ENCODE data around the gene PXDN. TPM values are rescaled to one million over a fixed set of nuclear protein-coding genes. Genes with fewer than 3 reads are reported as not detected.

The PXDN gene
- total and polyA plus RNA-seq, 2 donors (not counting 1 experiment from before 2014, with no cell fraction given) = 0.21 to 1.4 TPM

DNA sequence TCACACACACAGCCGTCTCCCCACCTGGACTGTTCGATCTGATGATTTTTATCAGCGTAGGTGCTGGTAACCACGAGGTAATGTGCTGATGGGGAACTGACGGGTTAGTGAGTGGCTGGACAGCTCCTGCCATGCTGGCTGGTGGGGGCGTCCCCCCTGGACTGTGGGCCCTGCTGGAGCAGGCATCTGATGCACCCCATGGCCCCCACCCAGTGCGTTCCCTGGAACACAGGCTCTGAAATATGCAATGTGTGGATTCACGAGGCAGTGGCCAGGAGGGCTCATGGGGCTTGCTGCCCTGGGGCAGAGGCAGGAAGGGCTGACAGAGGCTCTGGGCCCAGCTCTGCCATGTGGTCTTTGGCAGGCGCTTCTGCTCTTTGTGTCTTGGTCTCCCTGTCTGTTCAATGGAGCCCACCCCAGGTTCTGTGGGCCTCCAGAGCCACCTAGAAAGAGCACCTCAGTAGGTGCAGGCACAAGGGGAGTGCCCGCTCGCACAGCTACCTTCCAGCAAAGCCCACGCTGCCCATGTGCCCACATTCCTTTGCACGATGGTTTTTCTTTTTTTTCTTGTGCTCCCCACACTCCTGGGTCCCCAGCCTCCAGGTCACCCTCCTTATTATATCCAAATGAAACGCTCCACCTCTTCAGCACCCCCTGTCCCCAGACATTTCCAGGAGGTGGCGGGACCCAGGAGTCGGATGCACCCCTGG lies 10.3 kb upstream of the PXDN start:
- 95% methylated on average over 13 of the region's 16 CpGs for WGBS (ENCODE audit: insufficient coverage)
- Histone ChIP-seq H3K27me3 (replicated peaks in 1 of 4; ENCODE audit: control extremely low read depth in 1 of 4, control insufficient read depth in 3 of 4, insufficient read depth in 4 of 4, low read length in 3 of 4) (peaks cover 0 to 12% (median 2%) of the 10 kb centered on the region in 4 experiments), H3K4me1 (ENCODE audit: control insufficient read depth in 2 of 2, insufficient read depth in 2 of 2, low read length in 2 of 2) (no peaks in the 10 kb centered on the region), H4K20me1 (ENCODE audit: control insufficient read depth, insufficient read depth, low read length, poor library complexity, severe bottlenecking) (no peaks in the 10 kb centered on the region), H3K9ac (ENCODE audit: low read length) (no peak overlapping the region), H2AFZ (ENCODE audit: insufficient read depth, low read depth, low read length, poor library complexity, severe bottlenecking) (no peak overlapping the region), H3K4me2 (replicated peaks; ENCODE audit: low read depth, low read length, poor library complexity, severe bottlenecking) (no peak overlapping the region), H3K9me3 (ENCODE audit: control extremely low read depth in 1 of 3, control insufficient read depth in 2 of 3, insufficient read depth in 1 of 3, low read length in 2 of 3) (peaks cover 0 to 41% (median 4%) of the 10 kb centered on the region in 3 donors), H3K79me2 (ENCODE audit: control insufficient read depth, insufficient read depth, low read length) (no peaks in the 10 kb centered on the region), H3K27ac (ENCODE audit: low read length in 2 of 2) (no peak overlapping the region), H3K36me3 (replicated peaks in 1 of 2; ENCODE audit: control extremely low read depth in 1 of 2, control insufficient read depth in 1 of 2, extremely low read depth in 1 of 2, insufficient read depth in 2 of 2, low read length in 1 of 2) (no peaks in the 10 kb centered on the region), H3K4me3 (ENCODE audit: control extremely low read depth in 1 of 5, extremely low read depth in 1 of 5, insufficient read depth in 1 of 5, low read depth in 2 of 5, low read length in 4 of 5) (no peak overlapping the region)
- Mint-ChIP-seq H3K27me3 (peaks cover 11% of the 10 kb centered on the region), H3K4me1 (peaks cover 4% of the 10 kb centered on the region), H3K4me3 (no peak overlapping the region), H3K27ac (no peak overlapping the region), H3K9me3 (ENCODE audit: insufficient read depth) (no peaks in the 10 kb centered on the region)
- POLR2A ChIA-PET = no interaction called here
- CTCF ChIA-PET = no interaction called here
- TF ChIP-seq, protein P1, sequence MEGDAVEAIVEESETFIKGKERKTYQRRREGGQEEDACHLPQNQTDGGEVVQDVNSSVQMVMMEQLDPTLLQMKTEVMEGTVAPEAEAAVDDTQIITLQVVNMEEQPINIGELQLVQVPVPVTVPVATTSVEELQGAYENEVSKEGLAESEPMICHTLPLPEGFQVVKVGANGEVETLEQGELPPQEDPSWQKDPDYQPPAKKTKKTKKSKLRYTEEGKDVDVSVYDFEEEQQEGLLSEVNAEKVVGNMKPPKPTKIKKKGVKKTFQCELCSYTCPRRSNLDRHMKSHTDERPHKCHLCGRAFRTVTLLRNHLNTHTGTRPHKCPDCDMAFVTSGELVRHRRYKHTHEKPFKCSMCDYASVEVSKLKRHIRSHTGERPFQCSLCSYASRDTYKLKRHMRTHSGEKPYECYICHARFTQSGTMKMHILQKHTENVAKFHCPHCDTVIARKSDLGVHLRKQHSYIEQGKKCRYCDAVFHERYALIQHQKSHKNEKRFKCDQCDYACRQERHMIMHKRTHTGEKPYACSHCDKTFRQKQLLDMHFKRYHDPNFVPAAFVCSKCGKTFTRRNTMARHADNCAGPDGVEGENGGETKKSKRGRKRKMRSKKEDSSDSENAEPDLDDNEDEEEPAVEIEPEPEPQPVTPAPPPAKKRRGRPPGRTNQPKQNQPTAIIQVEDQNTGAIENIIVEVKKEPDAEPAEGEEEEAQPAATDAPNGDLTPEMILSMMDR (IDR thresholded peaks at IDR 0.05) = no peak
- TF ChIP-seq EZH2 (IDR thresholded peaks at IDR 0.05; ENCODE audit: borderline replicate concordance, insufficient read depth, low read depth, low read length, poor library complexity, severe bottlenecking) = no peak
- DNase-seq (no peak), ATAC-seq (ENCODE audit: low read depth) (no peak)
- intact Hi-C loops (cut with micrococcal nuclease) = no loop called here

DNA sequence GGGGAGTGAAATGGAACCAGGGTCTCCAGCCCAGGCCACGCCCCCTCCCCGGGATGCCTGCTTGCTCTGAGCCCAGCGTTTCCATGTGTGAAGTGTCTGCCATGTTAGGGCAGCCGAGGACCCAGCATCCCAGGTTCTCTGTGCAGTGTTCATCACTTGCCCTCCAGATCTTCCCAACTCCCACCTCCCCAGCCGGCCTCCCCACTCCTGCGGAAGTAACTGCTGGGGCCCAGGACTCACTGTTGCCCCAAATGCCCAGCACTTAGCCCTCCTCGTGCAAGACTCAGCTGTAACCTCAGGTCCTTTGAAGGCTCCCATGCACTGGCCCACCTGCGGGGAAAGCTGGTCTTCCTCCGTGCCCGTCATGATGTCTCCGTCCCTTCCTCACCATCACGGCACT lies 9.7 kb upstream of the PXDN start:
- Mint-ChIP-seq H3K27me3 (peaks cover 15% of the 10 kb centered on the region), H3K27ac (no peak overlapping the region), H3K4me1 (peaks cover 4% of the 10 kb centered on the region), H3K9me3 (ENCODE audit: insufficient read depth) (no peaks in the 10 kb centered on the region), H3K4me3 (no peak overlapping the region)
- no peak for ATAC-seq (ENCODE audit: low read depth)
- no peak overlapping the region for H3K27ac ChIP-seq (ENCODE audit: low read length in 2 of 2)
- no peak for DNase-seq
- H3K9ac ChIP-seq (ENCODE audit: low read length) = no peak overlapping the region
- WGBS (ENCODE audit: insufficient coverage) = 97% methylated on average over 10 of the region's 12 CpGs
- no peaks in the 10 kb centered on the region for H3K79me2 ChIP-seq (ENCODE audit: control insufficient read depth, insufficient read depth, low read length)
- POLR2A ChIA-PET = no interaction called here
- H3K4me3 ChIP-seq (ENCODE audit: control extremely low read depth in 1 of 5, extremely low read depth in 1 of 5, insufficient read depth in 1 of 5, low read depth in 2 of 5, low read length in 4 of 5) = no peak overlapping the region
- no peaks in the 10 kb centered on the region for H3K4me1 ChIP-seq (ENCODE audit: control insufficient read depth in 2 of 2, insufficient read depth in 2 of 2, low read length in 2 of 2)
- H3K36me3 ChIP-seq (replicated peaks in 1 of 2; ENCODE audit: control extremely low read depth in 1 of 2, control insufficient read depth in 1 of 2, extremely low read depth in 1 of 2, insufficient read depth in 2 of 2, low read length in 1 of 2) = no peaks in the 10 kb centered on the region
- CTCF ChIA-PET = no interaction called here
- no peak overlapping the region for H2AFZ ChIP-seq (ENCODE audit: insufficient read depth, low read depth, low read length, poor library complexity, severe bottlenecking)
- peaks cover 0 to 12% (median 2%) of the 10 kb centered on the region in 4 experiments for H3K27me3 ChIP-seq (replicated peaks in 1 of 4; ENCODE audit: control extremely low read depth in 1 of 4, control insufficient read depth in 3 of 4, insufficient read depth in 4 of 4, low read length in 3 of 4)
- H4K20me1 ChIP-seq (ENCODE audit: control insufficient read depth, insufficient read depth, low read length, poor library complexity, severe bottlenecking) = no peaks in the 10 kb centered on the region
- intact Hi-C loops (cut with micrococcal nuclease) = no loop called here
- no peak overlapping the region for H3K4me2 ChIP-seq (replicated peaks; ENCODE audit: low read depth, low read length, poor library complexity, severe bottlenecking)
- no peak for TF ChIP-seq EZH2 (IDR thresholded peaks at IDR 0.05; ENCODE audit: borderline replicate concordance, insufficient read depth, low read depth, low read length, poor library complexity, severe bottlenecking)
- TF ChIP-seq, protein P1 (IDR thresholded peaks at IDR 0.05) = no peak
- H3K9me3 ChIP-seq (ENCODE audit: control extremely low read depth in 1 of 3, control insufficient read depth in 2 of 3, insufficient read depth in 1 of 3, low read length in 2 of 3) = peaks cover 0 to 41% (median 4%) of the 10 kb centered on the region in 3 donors
